Activated naive CD8-positive, alpha-beta T cell treated with anti-CD3 and anti-CD28 coated beads, Interleukin-2, amount 50 U/mL, for 24 hours (primary cell): Measurements from ENCODE around the gene ISY1.
A peak's percentile ranks its signal among the peaks of the same experiment; 100 is the strongest.
"Not testable (repeated sequence)": the region's sequence is repeated elsewhere in the genome, so short reads cannot be mapped to it uniquely, and the experiment has no call there.

Experiments used
- ATAC-seq: fragments of 150-1000 bp; cut with Tn5 transposase; one replicate; pipeline ENCODE4 v1.10.0; 2021
- DNase-seq: peaks from one replicate; pipeline ENCODE4 v3.0.0; 2021
- H3K27ac Mint-ChIP-seq: one replicate; pipeline ENCODE4 v1.8.0; 2021; ENCODE audit warnings: mild to moderate bottlenecking, mixed read lengths
- H3K27me3 Mint-ChIP-seq: one replicate; pipeline ENCODE4 v1.8.0; 2021; ENCODE audit warnings: mixed read lengths
- H3K36me3 Mint-ChIP-seq: one replicate; pipeline ENCODE4 v1.8.0; 2021; ENCODE audit warnings: low read depth, mixed read lengths
- H3K4me1 Mint-ChIP-seq: one replicate; pipeline ENCODE4 v1.8.0; 2021; ENCODE audit warnings: mixed read lengths
- H3K4me3 Mint-ChIP-seq: one replicate; pipeline ENCODE4 v1.8.0; 2021; ENCODE audit warnings: mild to moderate bottlenecking, moderate library complexity, mixed read lengths
- H3K9me3 Mint-ChIP-seq: one replicate; pipeline ENCODE4 v1.8.0; 2021; ENCODE audit warnings: mixed read lengths

ISY1 gene

GRCh38 chr3:129119365-129120100 is 41.3 kb downstream of the ISY1 start:
- Mint-ChIP-seq H3K36me3 (peaks cover 38% of the 10 kb centered on the region), H3K27me3 (no peaks in the 10 kb centered on the region), H3K4me3 (peak overlapping the region; percentile 91), H3K4me1 (peaks cover 74% of the 10 kb centered on the region), H3K27ac (peak overlapping the region; percentile 89), H3K9me3 (no peaks in the 10 kb centered on the region)
- ATAC-seq (no peak), DNase-seq (no peak)

GRCh38 chr3:129118745-129119144 is 42.1 kb downstream of the ISY1 start:
- no peaks in the 10 kb centered on the region for H3K9me3 Mint-ChIP-seq
- no peak for DNase-seq
- H3K36me3 Mint-ChIP-seq = peaks cover 38% of the 10 kb centered on the region
- peak overlapping the region; percentile 89 for H3K27ac Mint-ChIP-seq
- H3K27me3 Mint-ChIP-seq = no peaks in the 10 kb centered on the region
- peak; percentile 5 for ATAC-seq
- peaks cover 82% of the 10 kb centered on the region for H3K4me1 Mint-ChIP-seq
- peak overlapping the region; percentile 91 for H3K4me3 Mint-ChIP-seq

GRCh38 chr3:129117134-129117533 is 43.7 kb downstream of the ISY1 start:
- Mint-ChIP-seq H3K36me3 (peaks cover 40% of the 10 kb centered on the region), H3K4me1 (peaks cover 83% of the 10 kb centered on the region), H3K9me3 (no peaks in the 10 kb centered on the region), H3K4me3 (peak overlapping the region; percentile 91), H3K27me3 (no peaks in the 10 kb centered on the region), H3K27ac (peak overlapping the region; percentile 89)
- ATAC-seq (no peak), DNase-seq (no peak)

- Mint-ChIP-seq H3K4me1 (peaks cover 86% of the 10 kb centered on the region), H3K36me3 (peaks cover 42% of the 10 kb centered on the region), H3K27ac (peak overlapping the region; percentile 89), H3K9me3 (no peaks in the 10 kb centered on the region), H3K27me3 (no peaks in the 10 kb centered on the region), H3K4me3 (peak overlapping the region; percentile 68)
- no peak for ATAC-seq
- no peak for DNase-seq
Measured at GRCh38 chr3:129116482-129116946, 44.3 kb downstream of the ISY1 start.

- H3K4me3 Mint-ChIP-seq = peak overlapping the region; percentile 10
- ATAC-seq = no peak
Measured at GRCh38 chr3:129114455-129114854, 46.4 kb downstream of the ISY1 start.

GRCh38 chr3:129112308-129113052 is 48.4 kb downstream of the ISY1 start:
- DNase-seq (peak; percentile 44), ATAC-seq (peak; percentile 90)
- Mint-ChIP-seq H3K4me1 (peaks cover 90% of the 10 kb centered on the region), H3K36me3 (peaks cover 43% of the 10 kb centered on the region), H3K27ac (peak overlapping the region; percentile 96), H3K27me3 (no peaks in the 10 kb centered on the region), H3K4me3 (peak overlapping the region; percentile 56), H3K9me3 (no peaks in the 10 kb centered on the region)

More at GRCh38 chr3:129114455-129114854, 46.4 kb downstream of the ISY1 start:
- DNase-seq = no peak
- Mint-ChIP-seq H3K27me3 (no peaks in the 10 kb centered on the region), H3K36me3 (peaks cover 55% of the 10 kb centered on the region), H3K9me3 (no peaks in the 10 kb centered on the region), H3K4me1 (peaks cover 94% of the 10 kb centered on the region), H3K27ac (peak overlapping the region; percentile 92)

GRCh38 chr3:129111076-129111780 is 49.6 kb downstream of the ISY1 start:
- Mint-ChIP-seq H3K27ac (peak overlapping the region; percentile 96), H3K36me3 (peaks cover 37% of the 10 kb centered on the region), H3K4me1 (peaks cover 90% of the 10 kb centered on the region)
- not testable (repeated sequence) for H3K9me3 Mint-ChIP-seq, DNase-seq, H3K4me3 Mint-ChIP-seq, ATAC-seq, H3K27me3 Mint-ChIP-seq

- DNase-seq (no peak), ATAC-seq (no peak)
- Mint-ChIP-seq H3K36me3 (peaks cover 31% of the 10 kb centered on the region), H3K4me3 (no peak overlapping the region), H3K27me3 (no peaks in the 10 kb centered on the region), H3K9me3 (no peaks in the 10 kb centered on the region), H3K4me1 (peaks cover 76% of the 10 kb centered on the region), H3K27ac (peak overlapping the region; percentile 87)
Measured at GRCh38 chr3:129107793-129108192, 53.1 kb downstream of the ISY1 start.

GRCh38 chr3:129106866-129107565 is 53.8 kb downstream of the ISY1 start:
- peak overlapping the region; percentile 87 for H3K27ac Mint-ChIP-seq
- DNase-seq (no peak), ATAC-seq (no peak)
- peaks cover 70% of the 10 kb centered on the region for H3K4me1 Mint-ChIP-seq
- H3K9me3 Mint-ChIP-seq = no peaks in the 10 kb centered on the region
- no peaks in the 10 kb centered on the region for H3K27me3 Mint-ChIP-seq
- peaks cover 29% of the 10 kb centered on the region for H3K36me3 Mint-ChIP-seq
- H3K4me3 Mint-ChIP-seq = no peak overlapping the region

- Mint-ChIP-seq H3K4me1 (peaks cover 70% of the 10 kb centered on the region), H3K27ac (peak overlapping the region; percentile 42), H3K9me3 (no peaks in the 10 kb centered on the region), H3K27me3 (no peaks in the 10 kb centered on the region), H3K36me3 (peaks cover 25% of the 10 kb centered on the region), H3K4me3 (no peak overlapping the region)
- no peak for DNase-seq
- ATAC-seq = no peak
Measured at GRCh38 chr3:129106320-129106719, 54.5 kb downstream of the ISY1 start.

GRCh38 chr3:129105862-129106261 is 55.0 kb downstream of the ISY1 start:
- no peaks in the 10 kb centered on the region for H3K27me3 Mint-ChIP-seq
- peaks cover 22% of the 10 kb centered on the region for H3K36me3 Mint-ChIP-seq
- no peaks in the 10 kb centered on the region for H3K9me3 Mint-ChIP-seq
- no peak overlapping the region for H3K4me3 Mint-ChIP-seq
- no peak overlapping the region for H3K27ac Mint-ChIP-seq
- no peak for ATAC-seq
- DNase-seq = no peak
- H3K4me1 Mint-ChIP-seq = peaks cover 70% of the 10 kb centered on the region

- Mint-ChIP-seq H3K4me3 (no peak overlapping the region), H3K9me3 (no peaks in the 10 kb centered on the region), H3K27ac (peak overlapping the region; percentile 44), H3K27me3 (no peaks in the 10 kb centered on the region), H3K4me1 (peaks cover 67% of the 10 kb centered on the region), H3K36me3 (peaks cover 18% of the 10 kb centered on the region)
- no peak for ATAC-seq
- no peak for DNase-seq
Measured at GRCh38 chr3:129104498-129105079, 56.3 kb downstream of the ISY1 start.

- Mint-ChIP-seq H3K4me3 (no peak overlapping the region), H3K27me3 (no peaks in the 10 kb centered on the region), H3K4me1 (peaks cover 68% of the 10 kb centered on the region), H3K27ac (peak overlapping the region; percentile 44), H3K36me3 (peaks cover 17% of the 10 kb centered on the region), H3K9me3 (no peaks in the 10 kb centered on the region)
- ATAC-seq (no peak), DNase-seq (no peak)
Measured at GRCh38 chr3:129104051-129104450, 56.8 kb downstream of the ISY1 start.

- ATAC-seq (no peak), DNase-seq (no peak)
- Mint-ChIP-seq H3K36me3 (peaks cover 16% of the 10 kb centered on the region), H3K4me3 (no peak overlapping the region), H3K4me1 (peaks cover 63% of the 10 kb centered on the region), H3K27me3 (no peaks in the 10 kb centered on the region), H3K9me3 (no peaks in the 10 kb centered on the region), H3K27ac (peak overlapping the region; percentile 53)
Measured at GRCh38 chr3:129103296-129103695, 57.6 kb downstream of the ISY1 start.
